ENCODE measurements around the gene MBP. TPM values are rescaled to one million over a fixed set of nuclear protein-coding genes. Genes with fewer than 3 reads are reported as not detected.

MBP gene
- total and polyA plus RNA-seq, 2 of the 4 experiments (the other 2 are of a cell fraction), result 0.72 to 0.90 TPM

GRCh38 chr18:77015771-77016710 is 116.5 kb downstream of the MBP start:
- intact Hi-C loops (cut with micrococcal nuclease), result no loop called here

More at GRCh38 chr18:77015771-77016710, 116.5 kb downstream of the MBP start:
- Histone ChIP-seq H2AK5ac (ENCODE audit: low read depth, low read length) (no peak overlapping the region), H3K4me3 (ENCODE audit: insufficient read depth, low read depth, low read length) (no peak overlapping the region), H4K20me1 (ENCODE audit: insufficient read depth, low read length) (no peaks in the 10 kb centered on the region), H2AK9ac (replicated peaks; ENCODE audit: low read depth, low read length, poor library complexity) (no peak overlapping the region), H4K5ac (ENCODE audit: low read depth, low read length) (no peak overlapping the region), H3K9me3 (ENCODE audit: control insufficient read depth, insufficient read depth, low read length) (no peaks in the 10 kb centered on the region), H2BK5ac (ENCODE audit: low read depth, low read length, poor library complexity, severe bottlenecking) (no peak overlapping the region), H3K27ac (ENCODE audit: insufficient read depth, low read length) (no peak overlapping the region), H2BK120ac (ENCODE audit: low read depth, low read length) (no peak overlapping the region), H3K14ac (replicated peaks; ENCODE audit: low read depth, low read length) (no peak overlapping the region), H3K18ac (ENCODE audit: low read depth, low read length) (no peak overlapping the region), H3K36me3 (ENCODE audit: control insufficient read depth, insufficient read depth, low read length) (peaks cover 3% of the 10 kb centered on the region; the same call in 1 of the 2 replicates), H3K4me2 (ENCODE audit: low read depth, low read length) (no peak overlapping the region), H3K79me1 (ENCODE audit: low read depth in 1 of 2, low read length in 2 of 2) (no peaks in the 10 kb centered on the region), H2BK20ac (ENCODE audit: low read depth, low read length) (no peak overlapping the region), H3K9ac (ENCODE audit: low read depth, low read length) (no peak overlapping the region), H3K27me3 (ENCODE audit: control insufficient read depth, insufficient read depth, low read length) (no peaks in the 10 kb centered on the region; the same call in 1 of the 2 replicates), H3K56ac (ENCODE audit: extremely low read depth, insufficient read depth, low read length) (no peak overlapping the region), H3K4ac (ENCODE audit: low read depth, low read length) (no peak overlapping the region), H3K23ac (ENCODE audit: low read depth, low read length) (no peak overlapping the region), H3K9me1 (ENCODE audit: insufficient read depth, low read length) (no peaks in the 10 kb centered on the region), H3K4me1 (ENCODE audit: control insufficient read depth, insufficient read depth, low read length) (no peaks in the 10 kb centered on the region), H2AFZ (replicated peaks; ENCODE audit: low read length, poor library complexity) (no peak overlapping the region), H4K91ac (ENCODE audit: insufficient read depth, low read depth, low read length) (no peak overlapping the region), H4K8ac (ENCODE audit: low read depth in 2 of 2, low read length in 2 of 2) (no peak overlapping the region), H2BK15ac (ENCODE audit: low read depth, low read length) (no peak overlapping the region)
- in situ Hi-C loops (cut with MboI; ENCODE audit: low sequenced_read_pairs), result no loop called here
- BruUV-seq (replicated peaks), result no TSS peak
- dilution Hi-C loops (cut with HindIII; ENCODE audit: low sequenced_read_pairs, unreplicated experiment), result no loop called here
- TF ChIP-seq USF2 (IDR thresholded peaks at IDR 0.05; ENCODE audit: low read depth, low read length) (no peak), CHD1 (IDR thresholded peaks at IDR 0.05; ENCODE audit: low read depth, low read length) (no peak), CTCF (conservative IDR thresholded peaks at IDR 0.05; ENCODE audit: low read depth, low read length) (no peak), POLR2A (IDR thresholded peaks at IDR 0.05; ENCODE audit: low read depth, low read length) (no peak), ELK1 (IDR thresholded peaks at IDR 0.05; ENCODE audit: borderline replicate concordance, low read depth, low read length) (no peak), SMC3 (IDR thresholded peaks at IDR 0.05; ENCODE audit: low read depth, low read length) (no peak), MXI1 (IDR thresholded peaks at IDR 0.05; ENCODE audit: borderline replicate concordance, low read depth, low read length) (no peak), MAFK (IDR thresholded peaks at IDR 0.05; ENCODE audit: low read depth, low read length) (no peak), RCOR1 (IDR thresholded peaks at IDR 0.05; ENCODE audit: insufficient replicate concordance, low read length) (no peak), BHLHE40 (IDR thresholded peaks at IDR 0.05; ENCODE audit: low read depth, low read length) (no peak)
- ChIA-PET POLR2A (ENCODE audit: unreplicated experiment) (no interaction called here), CTCF (no interaction called here)
- no peak for ATAC-seq (ENCODE audit: low read depth)
- DNase-seq, result no peak
- WGBS, 2 experiments (ENCODE audit: extremely low coverage in 2 of 2, insufficient read length in 1 of 2), result 80% methylated on average over 1 of the region's 16 CpGs; no CpG with 5 or more reads in 1 of the 2 experiments

All from IMR-90 (cell line).